Esophagus squamous epithelium (tissue), 5 donors: ENCODE results near the gene GLRA3. TPM values are rescaled to one million over a fixed set of nuclear protein-coding genes. Genes with fewer than 3 reads are reported as not detected.

Source experiments
- DNase-seq: peaks from one replicate; lab custom pipeline; 2025; lab: John Stamatoyannopoulos, UW
- H3K27ac ChIP-seq, 4 donors: fragments of 200-600 bp; sonication (generic); one replicate each; pipeline ENCODE4 v1.5.1; 2016 to 2019; ENCODE audit warnings: mild to moderate bottlenecking in 1 of 4
- H3K27me3 ChIP-seq, 4 donors: fragments of 200-600 bp; sonication (generic); 1 replicate in 3 of 4; 2 replicates in 1 of 4; pipeline versions ENCODE4 v1.5.1 to v1.6.0; 2017 to 2021; ENCODE audit warnings: antibody characterized with exemption in 1 of 4
- H3K36me3 ChIP-seq, 3 donors: fragments of 200-600 bp; sonication (generic); one replicate each; pipeline ENCODE4 v1.5.1; 2016 to 2019
- H3K4me1 ChIP-seq, 3 donors: fragments of 200-600 bp; sonication (generic); one replicate each; pipeline ENCODE4 v1.5.1; 2017 to 2019
- H3K4me3 ChIP-seq, 4 donors: fragments of 200-600 bp; sonication (generic); 1 replicate in 3 of 4; 2 replicates in 1 of 4; pipeline ENCODE4 v1.5.1; 2016 to 2019; ENCODE audit warnings: mild to moderate bottlenecking in 2 of 4, moderate library complexity in 1 of 4
- H3K9me3 ChIP-seq, 3 donors: fragments of 200-600 bp; sonication (generic); one replicate each; pipeline ENCODE4 v1.5.1; 2016 to 2019
- POLR2A ChIP-seq, 4 donors: fragments of 450-650 bp; IDR thresholded peaks; one replicate each; pipeline ENCODE4 v1.6.1; 2017; ENCODE audit warnings: antibody characterized with exemption in 4 of 4, mild to moderate bottlenecking in 4 of 4, moderate library complexity in 3 of 4
- WGBS, 2 donors: methylation state at CpG; one replicate each; pipeline ENCODE4 v1.1.5; 2018; 5-methylcytosine and 5-hydroxymethylcytosine counted together
- intact Hi-C: fragments of 100-400 bp; cut with DNase I; formaldehyde crosslinking; loops from one replicate; pipeline ENCODE4 v1.15.0; 2022
- total RNA-seq, 4 donors: library from RNA; depleted of rRNA; stranded (reverse); fragments of >200 nt; gene quantifications; one replicate each; pipeline ENCODE4 v1.1.0, GENCODE V29; 2016
- TF ChIP-seq, protein P1 (sequence below), 6 experiments: fragments of 450-650 bp in 4 of 6; fragments of 200-600 bp in 2 of 6; sonication (generic) in 2 of 6; IDR thresholded peaks; one replicate each; pipeline ENCODE4 v1.5.1; 2016 to 2019; ENCODE audit warnings: antibody characterized with exemption in 6 of 6, mild to moderate bottlenecking in 4 of 6, moderate library complexity in 4 of 6
- donor health status: DM: yes; HTN: yes; CAD: no.

GLRA3 gene
- total RNA-seq, 4 donors from 2014 or later = not detected

DNA sequence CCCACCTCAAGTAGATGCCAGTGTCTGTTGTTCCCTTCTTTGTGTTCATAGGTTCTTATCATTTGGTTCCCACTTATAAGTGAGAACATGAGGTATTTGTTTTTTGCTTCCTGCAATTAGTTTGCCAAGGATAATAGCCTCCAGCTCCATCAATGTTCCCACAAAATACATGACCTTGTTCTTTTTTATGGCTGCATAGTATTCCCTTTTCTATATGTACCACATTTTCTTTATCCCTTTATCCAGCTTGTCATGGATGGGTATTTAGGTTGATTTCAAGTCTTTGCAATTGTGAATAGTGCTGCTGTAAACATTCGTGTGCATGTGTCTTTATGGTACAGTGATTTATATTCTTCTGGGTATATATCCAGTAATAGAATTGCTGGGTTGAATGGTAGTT lies 138.4 kb downstream of the GLRA3 start:
- 85 to 91% methylated on average over 1 of the region's 1 CpG for WGBS, 2 donors
- TF ChIP-seq, protein P1, sequence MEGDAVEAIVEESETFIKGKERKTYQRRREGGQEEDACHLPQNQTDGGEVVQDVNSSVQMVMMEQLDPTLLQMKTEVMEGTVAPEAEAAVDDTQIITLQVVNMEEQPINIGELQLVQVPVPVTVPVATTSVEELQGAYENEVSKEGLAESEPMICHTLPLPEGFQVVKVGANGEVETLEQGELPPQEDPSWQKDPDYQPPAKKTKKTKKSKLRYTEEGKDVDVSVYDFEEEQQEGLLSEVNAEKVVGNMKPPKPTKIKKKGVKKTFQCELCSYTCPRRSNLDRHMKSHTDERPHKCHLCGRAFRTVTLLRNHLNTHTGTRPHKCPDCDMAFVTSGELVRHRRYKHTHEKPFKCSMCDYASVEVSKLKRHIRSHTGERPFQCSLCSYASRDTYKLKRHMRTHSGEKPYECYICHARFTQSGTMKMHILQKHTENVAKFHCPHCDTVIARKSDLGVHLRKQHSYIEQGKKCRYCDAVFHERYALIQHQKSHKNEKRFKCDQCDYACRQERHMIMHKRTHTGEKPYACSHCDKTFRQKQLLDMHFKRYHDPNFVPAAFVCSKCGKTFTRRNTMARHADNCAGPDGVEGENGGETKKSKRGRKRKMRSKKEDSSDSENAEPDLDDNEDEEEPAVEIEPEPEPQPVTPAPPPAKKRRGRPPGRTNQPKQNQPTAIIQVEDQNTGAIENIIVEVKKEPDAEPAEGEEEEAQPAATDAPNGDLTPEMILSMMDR (IDR thresholded peaks at IDR 0.05) = no peak

DNA sequence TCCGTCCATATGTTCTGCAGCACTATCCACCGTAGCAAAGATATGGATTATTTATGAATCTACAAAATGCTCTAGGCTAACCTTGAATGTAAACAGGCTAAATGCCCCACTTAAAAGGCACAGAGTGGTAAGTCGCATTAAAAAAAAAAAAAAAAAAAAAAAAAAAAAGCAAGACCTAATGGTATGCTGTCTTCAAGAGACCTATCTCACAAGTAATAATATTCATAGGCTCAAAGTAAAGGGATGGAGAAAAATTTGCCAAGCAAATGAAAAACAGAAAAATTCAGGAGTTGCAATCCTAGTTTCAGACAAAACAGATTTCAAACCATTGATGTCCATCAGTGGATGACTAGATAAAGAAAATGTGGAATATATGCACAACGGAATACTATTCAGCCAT lies 139.4 kb downstream of the GLRA3 start:
- H3K36me3 ChIP-seq = no peaks in the 10 kb centered on the region
- H3K9me3 ChIP-seq = peaks cover 0 to 7% (median 4%) of the 10 kb centered on the region in 3 donors
- intact Hi-C loops = no loop called here
- DNase-seq = no peak
- no peak overlapping the region for H3K4me3 ChIP-seq
- H3K4me1 ChIP-seq = no peaks in the 10 kb centered on the region
- TF ChIP-seq POLR2A (IDR thresholded peaks at IDR 0.05) = no peak
- TF ChIP-seq, protein P1 (IDR thresholded peaks at IDR 0.05) = no peak
- H3K27me3 ChIP-seq = no peaks in the 10 kb centered on the region
- H3K27ac ChIP-seq = no peak overlapping the region
- 67 to 71% methylated on average over 4 of the region's 4 CpGs for WGBS, 2 donors

More for the DNA sequence above, 138.4 kb downstream of the GLRA3 start:
- Histone ChIP-seq H3K4me3 (no peak overlapping the region), H3K27me3 (no peaks in the 10 kb centered on the region), H3K27ac (no peak overlapping the region), H3K4me1 (no peaks in the 10 kb centered on the region), H3K36me3 (no peaks in the 10 kb centered on the region), H3K9me3 (peaks cover 0 to 7% (median 4%) of the 10 kb centered on the region in 3 donors)
- intact Hi-C loops = no loop called here
- DNase-seq = no peak

DNA sequence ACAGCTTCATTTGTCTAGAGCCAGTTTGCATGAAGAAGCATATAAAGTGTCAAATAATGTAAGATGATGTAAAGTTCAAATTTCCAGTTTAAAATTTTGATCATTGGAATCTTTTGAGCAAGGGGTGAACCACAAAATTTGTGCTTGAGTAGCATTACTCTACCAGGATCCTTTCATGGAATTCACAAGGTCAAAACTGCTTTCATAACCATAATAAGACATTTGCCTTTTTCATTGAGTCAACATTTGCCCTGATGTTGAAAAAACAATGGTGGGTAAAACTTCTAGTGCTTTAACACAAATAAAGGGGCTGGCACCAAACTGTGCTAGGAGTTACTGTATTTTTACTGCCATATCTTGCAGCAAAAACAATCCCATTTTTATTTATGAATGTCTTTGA lies 142.2 kb downstream of the GLRA3 start:
- no peaks in the 10 kb centered on the region for H3K4me1 ChIP-seq
- H3K27me3 ChIP-seq = no peaks in the 10 kb centered on the region
- no peak overlapping the region for H3K27ac ChIP-seq
- no peaks in the 10 kb centered on the region for H3K36me3 ChIP-seq
- TF ChIP-seq POLR2A (IDR thresholded peaks at IDR 0.05) = no peak
- TF ChIP-seq, protein P1 (IDR thresholded peaks at IDR 0.05) = no peak
- no peak overlapping the region for H3K4me3 ChIP-seq
- intact Hi-C loops = no loop called here
- no peak for DNase-seq
- H3K9me3 ChIP-seq = peaks cover 0 to 7% (median 4%) of the 10 kb centered on the region in 3 donors

DNA sequence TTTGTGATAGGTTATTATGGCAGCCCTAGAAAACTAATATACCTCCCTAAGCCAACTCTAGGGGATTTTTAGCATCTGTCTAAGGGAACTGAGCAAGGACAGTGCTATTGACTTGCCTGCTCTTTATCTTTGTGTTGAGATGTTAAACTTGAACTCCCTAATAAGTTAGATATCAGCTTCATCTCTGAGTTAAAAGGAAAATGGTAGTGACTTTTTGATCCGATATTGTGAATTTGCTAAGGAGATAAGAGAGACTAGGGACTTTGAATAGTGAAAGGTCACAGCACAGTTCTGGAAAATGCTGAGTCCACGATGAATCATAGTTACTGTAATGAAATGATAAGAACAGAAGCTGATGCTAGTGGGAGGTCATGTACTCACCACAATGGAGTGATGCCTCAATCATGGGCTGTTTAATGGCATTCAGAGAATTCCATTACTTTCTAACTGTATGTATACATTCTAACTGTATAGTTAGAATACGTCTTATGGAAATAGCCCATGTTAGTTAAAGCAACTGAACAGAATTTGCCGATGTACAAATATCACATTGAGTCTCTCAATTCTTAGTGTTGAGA lies 147.2 kb downstream of the GLRA3 start:
- TF ChIP-seq, protein P1 (IDR thresholded peaks at IDR 0.05) = no peak
- TF ChIP-seq POLR2A (IDR thresholded peaks at IDR 0.05) = no peak
- 71% methylated on average over 4 of the region's 4 CpGs for WGBS, 2 donors

DNA sequence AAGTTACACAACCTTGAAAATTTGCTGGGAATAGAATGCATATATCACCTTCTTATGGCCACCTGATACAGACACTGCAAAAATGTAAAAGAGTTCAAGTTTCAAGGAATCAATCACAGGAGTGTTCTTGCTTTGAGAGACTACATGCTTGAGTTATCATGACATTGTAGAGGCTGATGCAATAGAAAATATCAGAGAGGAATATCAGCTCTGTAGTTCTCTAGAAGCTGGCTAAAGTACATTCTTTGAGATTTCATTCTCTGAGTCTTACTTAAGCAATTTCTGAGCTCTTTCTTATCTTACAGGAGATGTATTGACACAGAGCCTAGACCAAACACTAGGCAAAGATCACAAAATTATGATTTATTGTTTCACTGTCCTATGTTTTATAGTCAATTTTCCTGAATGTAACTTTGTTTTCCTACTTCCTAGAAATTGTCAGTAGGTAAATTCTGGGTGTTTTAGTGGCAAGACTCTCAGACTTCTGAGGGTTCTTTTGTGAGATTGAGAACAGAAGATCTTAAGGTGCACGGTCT lies 154.7 kb downstream of the GLRA3 start:
- DNase-seq = no peak
- TF ChIP-seq, protein P1 (IDR thresholded peaks at IDR 0.05) = no peak
- no peak for TF ChIP-seq POLR2A (IDR thresholded peaks at IDR 0.05)
- Histone ChIP-seq H3K36me3 (no peaks in the 10 kb centered on the region), H3K27me3 (no peaks in the 10 kb centered on the region), H3K4me1 (peaks cover 0 to 13% (median 5%) of the 10 kb centered on the region in 3 donors), H3K9me3 (no peaks in the 10 kb centered on the region), H3K4me3 (no peak overlapping the region), H3K27ac (no peak overlapping the region)
- intact Hi-C loops = no loop called here
- 83 to 94% methylated on average over 1 of the region's 1 CpG for WGBS, 2 donors

More for the DNA sequence above, 147.2 kb downstream of the GLRA3 start:
- Histone ChIP-seq H3K4me3 (no peak overlapping the region), H3K27ac (no peak overlapping the region), H3K4me1 (no peaks in the 10 kb centered on the region), H3K36me3 (no peaks in the 10 kb centered on the region), H3K27me3 (no peaks in the 10 kb centered on the region), H3K9me3 (no peaks in the 10 kb centered on the region)
- intact Hi-C loops = no loop called here
- DNase-seq = no peak
